Measurements from ENCODE around the gene KIF6. TPM values are rescaled to one million over a fixed set of nuclear protein-coding genes. Genes with fewer than 3 reads are reported as not detected.

KIF6 gene
- total RNA-seq, 1 donor from 2014 or later: not detected

DNA sequence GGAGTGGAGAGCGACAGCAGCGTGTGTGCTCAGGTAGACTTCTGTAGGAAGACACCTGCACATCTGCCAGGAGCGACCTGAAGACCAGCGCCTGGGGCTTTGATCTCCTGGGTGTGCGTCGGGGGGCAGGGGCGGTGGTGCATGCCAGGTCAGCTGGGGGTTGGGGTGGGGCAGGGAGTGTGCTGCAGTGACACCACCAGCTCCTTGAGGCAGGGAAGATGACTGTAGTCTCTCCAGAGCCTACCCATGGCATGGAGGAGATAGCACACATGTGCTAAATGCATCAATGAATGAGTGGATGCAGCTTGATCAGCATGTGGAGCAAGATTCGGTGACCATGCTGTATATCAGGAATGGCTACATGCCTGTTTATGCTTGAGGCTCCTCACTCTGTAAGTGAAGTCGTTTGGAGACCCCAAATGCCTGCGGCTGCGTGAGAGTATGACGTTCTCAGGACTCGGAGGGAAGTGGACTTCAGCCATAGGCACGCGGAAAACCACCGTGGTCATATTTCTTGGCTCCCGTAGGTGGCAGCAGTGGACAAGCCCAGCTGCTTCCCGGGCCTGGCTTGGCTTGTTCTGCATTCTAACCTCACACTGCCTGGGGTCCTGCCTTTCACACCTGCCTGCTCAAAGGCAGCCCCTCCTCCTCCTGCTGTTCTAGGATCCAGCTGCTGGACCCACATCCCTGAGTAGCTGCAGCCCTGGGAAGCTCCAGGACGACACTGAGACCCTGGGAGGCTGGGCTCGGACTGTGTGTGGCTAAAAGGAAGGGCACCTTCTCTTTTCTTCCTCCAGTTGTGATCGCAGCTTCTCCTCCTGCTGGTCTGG lies 363.3 kb downstream of the KIF6 start:
- intact Hi-C loops (cut with micrococcal nuclease): loop anchor here (1.0 to 5.0 kb wide), 4 partner anchors 530 to 1665 kb away; no protein-coding TSS in a partner anchor

DNA sequence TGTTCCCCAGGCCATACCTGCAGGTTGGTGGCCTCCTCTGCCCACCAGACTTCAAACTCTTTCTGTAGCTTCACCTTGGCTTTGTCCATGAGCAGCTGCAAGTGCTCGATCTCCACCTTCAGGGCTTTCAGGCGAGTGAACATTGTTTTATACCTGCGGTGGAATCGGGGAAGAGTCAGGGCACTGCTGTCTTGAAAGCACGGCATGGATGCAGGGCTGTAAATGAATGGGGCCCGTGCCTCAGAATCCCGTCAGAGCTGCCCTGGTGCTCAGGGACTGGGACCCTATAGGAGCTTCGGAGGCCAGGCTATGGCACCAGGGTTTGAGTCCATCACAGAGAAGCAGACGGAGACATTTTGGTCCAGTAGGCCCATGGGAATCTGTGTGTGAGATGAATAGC lies 364.8 kb downstream of the KIF6 start:
- TF ChIP-seq, protein P1, sequence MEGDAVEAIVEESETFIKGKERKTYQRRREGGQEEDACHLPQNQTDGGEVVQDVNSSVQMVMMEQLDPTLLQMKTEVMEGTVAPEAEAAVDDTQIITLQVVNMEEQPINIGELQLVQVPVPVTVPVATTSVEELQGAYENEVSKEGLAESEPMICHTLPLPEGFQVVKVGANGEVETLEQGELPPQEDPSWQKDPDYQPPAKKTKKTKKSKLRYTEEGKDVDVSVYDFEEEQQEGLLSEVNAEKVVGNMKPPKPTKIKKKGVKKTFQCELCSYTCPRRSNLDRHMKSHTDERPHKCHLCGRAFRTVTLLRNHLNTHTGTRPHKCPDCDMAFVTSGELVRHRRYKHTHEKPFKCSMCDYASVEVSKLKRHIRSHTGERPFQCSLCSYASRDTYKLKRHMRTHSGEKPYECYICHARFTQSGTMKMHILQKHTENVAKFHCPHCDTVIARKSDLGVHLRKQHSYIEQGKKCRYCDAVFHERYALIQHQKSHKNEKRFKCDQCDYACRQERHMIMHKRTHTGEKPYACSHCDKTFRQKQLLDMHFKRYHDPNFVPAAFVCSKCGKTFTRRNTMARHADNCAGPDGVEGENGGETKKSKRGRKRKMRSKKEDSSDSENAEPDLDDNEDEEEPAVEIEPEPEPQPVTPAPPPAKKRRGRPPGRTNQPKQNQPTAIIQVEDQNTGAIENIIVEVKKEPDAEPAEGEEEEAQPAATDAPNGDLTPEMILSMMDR (IDR thresholded peaks at IDR 0.05): no peak
- peaks cover 2% of the 10 kb centered on the region for H3K4me1 Mint-ChIP-seq
- ChIA-PET CTCF (no interaction called here), POLR2A (no interaction called here)
- ATAC-seq (ENCODE audit: low read depth) (no peak), DNase-seq (no peak)
- peaks cover 7% of the 10 kb centered on the region for H3K27me3 Mint-ChIP-seq
- no peaks in the 10 kb centered on the region for H3K9me3 Mint-ChIP-seq
- H3K27ac Mint-ChIP-seq: no peak overlapping the region
- no peaks in the 10 kb centered on the region for H3K36me3 Mint-ChIP-seq (ENCODE audit: low read depth)
- intact Hi-C loops (cut with micrococcal nuclease): loop anchor here (5.0 kb wide), 1 partner anchor 1667 kb away; no protein-coding TSS in a partner anchor
- no peak overlapping the region for H3K4me3 Mint-ChIP-seq

More for the DNA sequence above, 363.3 kb downstream of the KIF6 start:
- Mint-ChIP-seq H3K27ac (no peak overlapping the region), H3K4me3 (no peak overlapping the region), H3K4me1 (peaks cover 2% of the 10 kb centered on the region), H3K9me3 (no peaks in the 10 kb centered on the region), H3K36me3 (ENCODE audit: low read depth) (no peaks in the 10 kb centered on the region), H3K27me3 (peaks cover 7% of the 10 kb centered on the region)
- ChIA-PET POLR2A (no interaction called here), CTCF (interaction anchor here (0.7 to 1.8 kb wide), 9 partner anchors 9 to 1677 kb away, joined by 3 to 6 read pairs (median 4); partner anchors contain the start of gene UNC5CL)
- DNase-seq (peak; percentile 33), ATAC-seq (ENCODE audit: low read depth) (peak; percentile 75)
- TF ChIP-seq, protein P1 (IDR thresholded peaks at IDR 0.05): no peak

DNA sequence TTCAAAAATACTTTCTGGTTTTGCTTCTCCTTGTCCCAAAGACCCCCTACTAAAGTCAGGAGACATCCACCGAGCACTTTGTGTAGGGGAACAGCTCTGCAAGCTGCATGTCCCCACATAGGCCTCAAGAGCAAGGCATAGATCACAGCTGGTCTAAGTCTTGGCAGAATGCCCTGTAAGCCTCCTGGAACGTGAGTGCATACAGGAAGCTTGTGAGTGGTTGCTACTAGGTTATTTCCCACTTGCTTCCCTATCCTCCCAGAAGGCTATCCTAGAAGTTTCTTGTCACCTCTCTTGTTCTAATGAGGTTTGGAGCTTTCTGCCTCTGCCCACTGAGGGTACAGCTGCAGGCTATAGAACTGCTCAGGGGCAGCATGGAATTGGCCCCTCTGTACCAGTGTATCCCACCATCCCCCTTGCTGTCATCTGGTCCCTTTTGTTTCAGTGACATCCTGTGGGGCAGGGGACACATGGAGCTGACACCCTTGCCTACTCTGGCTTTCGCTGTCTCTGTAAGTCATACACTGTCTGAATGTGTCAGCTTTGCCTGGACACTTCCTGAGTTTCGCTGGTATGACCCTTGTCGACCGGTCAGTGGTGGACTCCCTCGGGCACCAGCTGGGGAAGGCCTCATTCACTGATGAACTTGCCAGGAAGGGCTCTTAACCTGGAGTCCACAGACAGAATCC lies 367.1 kb downstream of the KIF6 start:
- no peaks in the 10 kb centered on the region for H3K36me3 Mint-ChIP-seq (ENCODE audit: low read depth)
- CTCF ChIA-PET: no interaction called here
- peaks cover 2% of the 10 kb centered on the region for H3K4me1 Mint-ChIP-seq
- intact Hi-C loops (cut with micrococcal nuclease): no loop called here
- H3K9me3 Mint-ChIP-seq: no peaks in the 10 kb centered on the region
- H3K27me3 Mint-ChIP-seq: peaks cover 2% of the 10 kb centered on the region
- no peak overlapping the region for H3K4me3 Mint-ChIP-seq
- TF ChIP-seq, protein P1 (IDR thresholded peaks at IDR 0.05): no peak
- H3K27ac Mint-ChIP-seq: no peak overlapping the region
- POLR2A ChIA-PET: no interaction called here
- no peak for ATAC-seq (ENCODE audit: low read depth)
- no peak for DNase-seq

DNA sequence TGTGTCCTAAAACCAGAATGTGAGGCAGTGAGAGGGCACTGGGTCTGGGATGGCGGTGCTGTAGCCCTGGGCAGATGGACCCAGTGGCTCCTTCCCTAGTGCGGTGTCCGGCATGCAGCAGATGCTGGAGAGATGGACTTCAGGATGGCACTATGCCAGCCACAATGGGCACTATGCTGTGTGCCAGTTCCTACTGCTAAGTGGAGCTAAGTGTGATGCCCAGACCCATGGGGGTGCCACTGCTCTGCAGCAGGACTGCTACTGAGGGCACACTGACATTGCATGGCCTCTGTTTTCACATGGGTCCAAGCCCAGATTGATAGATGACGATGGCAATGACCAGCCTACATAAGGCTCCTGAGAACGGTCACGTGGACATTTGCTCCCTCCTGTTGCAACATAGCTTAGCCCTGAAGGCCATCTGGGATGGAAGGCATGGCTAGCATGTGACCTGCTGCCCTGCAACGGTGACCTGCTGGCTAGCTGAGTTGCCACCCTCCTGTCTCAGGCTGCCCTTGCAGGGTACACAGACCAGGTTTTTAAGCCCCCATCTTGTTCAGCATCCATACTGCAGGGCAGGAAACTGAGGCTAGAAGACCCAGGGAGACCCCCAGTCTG lies 371.4 kb downstream of the KIF6 start:
- no peak for DNase-seq
- intact Hi-C loops (cut with micrococcal nuclease): no loop called here
- CTCF ChIA-PET: interaction anchor here (2.1 kb wide), 1 partner anchor 8 kb away, joined by 6 read pairs; no protein-coding TSS in a partner anchor
- Mint-ChIP-seq H3K9me3 (no peaks in the 10 kb centered on the region), H3K4me3 (no peak overlapping the region), H3K36me3 (ENCODE audit: low read depth) (no peaks in the 10 kb centered on the region), H3K4me1 (no peaks in the 10 kb centered on the region), H3K27me3 (no peaks in the 10 kb centered on the region), H3K27ac (no peak overlapping the region)
- ATAC-seq (ENCODE audit: low read depth): no peak
- TF ChIP-seq, protein P1 (IDR thresholded peaks at IDR 0.05): no peak
- POLR2A ChIA-PET: no interaction called here
